Neural cell (in vitro differentiated cells): ENCODE data around the gene THTPA.

Experiments used
- CTCF ChIP-seq: fragments of 450-650 bp; IDR thresholded peaks from 2 replicates; pipeline ENCODE4 v1.5.1; 2014; ENCODE audit warnings: antibody characterized with exemption, mild to moderate bottlenecking, moderate library complexity; ENCODE audit not compliant: poor library complexity, severe bottlenecking
- EZH2 ChIP-seq: fragments of 200-600, 300-800 bp; shearing (Covaris generic), sonication (generic); IDR thresholded peaks from 2 replicates; pipeline ENCODE4 v1.6.1; 2014; ENCODE audit warnings: antibody characterized with exemption, low read length, borderline replicate concordance, mild to moderate bottlenecking; ENCODE audit not compliant: insufficient read depth, poor library complexity, severe bottlenecking
- RAD21 ChIP-seq: fragments of 450-650 bp; conservative IDR thresholded peaks from 2 replicates; pipeline ENCODE4 v1.6.1; 2014; ENCODE audit warnings: antibody characterized with exemption, mild to moderate bottlenecking, moderate library complexity
- TAF1 ChIP-seq: IDR thresholded peaks from 2 replicates; pipeline ENCODE4 v1.6.1; 2012; ENCODE audit warnings: low read depth

DNA sequence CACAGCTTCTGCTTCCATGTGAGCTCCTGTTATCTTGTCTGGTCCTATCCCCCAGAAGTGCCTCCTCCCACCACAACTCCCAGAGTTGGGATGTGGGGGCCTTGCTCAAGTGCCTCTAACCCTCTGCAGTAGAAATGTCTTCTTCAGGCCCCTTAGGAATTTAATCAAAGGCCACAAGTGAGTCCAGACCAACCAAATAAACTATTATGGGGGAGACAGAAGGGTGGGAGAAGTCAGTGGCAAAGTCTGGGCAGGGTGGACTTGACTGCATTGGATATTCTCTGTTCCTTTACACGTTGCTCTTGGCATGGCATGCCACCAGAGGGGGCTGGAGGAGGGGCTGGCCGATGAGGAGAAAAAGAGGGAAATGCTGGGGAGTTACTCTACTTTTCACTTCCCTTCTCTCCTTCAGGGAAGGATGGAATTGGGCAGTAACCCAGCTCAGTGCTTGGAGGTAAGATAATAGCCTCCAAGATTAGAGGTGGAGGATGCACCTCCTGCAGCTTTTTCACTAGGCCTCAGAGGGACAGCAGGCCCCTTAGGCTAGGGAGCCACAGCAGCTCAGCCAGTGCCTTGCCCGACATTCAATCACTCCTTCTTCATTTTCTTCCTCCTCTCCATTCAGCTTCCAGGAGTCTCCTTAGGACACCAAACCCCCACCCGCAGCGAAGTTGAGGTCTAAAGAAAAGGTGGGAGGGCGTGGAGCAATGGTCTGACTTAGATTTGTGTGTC is 12.7 kb downstream of the THTPA start:
- TF ChIP-seq EZH2 = no peak
- peak; percentile 64 for TF ChIP-seq CTCF
- no peak for TF ChIP-seq TAF1
- peak; percentile 42 for TF ChIP-seq RAD21
